LNCaP clone FGC (cell line): ENCODE data around the gene CBL.

Experiments used
- DNase-seq: peaks from one replicate; pipeline ENCODE4 v3.0.0-alpha.2; 2011; ENCODE audit warnings: low read depth
- H3K4me3 ChIP-seq: 2 replicates; pipeline ENCODE4 v1.5.1; 2011; ENCODE audit warnings: mild to moderate bottlenecking, low read depth, low read length, control low read depth
- TF ChIP-seq, protein P1 (sequence below): IDR thresholded peaks from 2 replicates; pipeline ENCODE4 v1.5.1; 2012; ENCODE audit warnings: mild to moderate bottlenecking; ENCODE audit not compliant: control insufficient read depth, insufficient read depth; ENCODE audit errors: extremely low read depth

The CBL gene

DNA sequence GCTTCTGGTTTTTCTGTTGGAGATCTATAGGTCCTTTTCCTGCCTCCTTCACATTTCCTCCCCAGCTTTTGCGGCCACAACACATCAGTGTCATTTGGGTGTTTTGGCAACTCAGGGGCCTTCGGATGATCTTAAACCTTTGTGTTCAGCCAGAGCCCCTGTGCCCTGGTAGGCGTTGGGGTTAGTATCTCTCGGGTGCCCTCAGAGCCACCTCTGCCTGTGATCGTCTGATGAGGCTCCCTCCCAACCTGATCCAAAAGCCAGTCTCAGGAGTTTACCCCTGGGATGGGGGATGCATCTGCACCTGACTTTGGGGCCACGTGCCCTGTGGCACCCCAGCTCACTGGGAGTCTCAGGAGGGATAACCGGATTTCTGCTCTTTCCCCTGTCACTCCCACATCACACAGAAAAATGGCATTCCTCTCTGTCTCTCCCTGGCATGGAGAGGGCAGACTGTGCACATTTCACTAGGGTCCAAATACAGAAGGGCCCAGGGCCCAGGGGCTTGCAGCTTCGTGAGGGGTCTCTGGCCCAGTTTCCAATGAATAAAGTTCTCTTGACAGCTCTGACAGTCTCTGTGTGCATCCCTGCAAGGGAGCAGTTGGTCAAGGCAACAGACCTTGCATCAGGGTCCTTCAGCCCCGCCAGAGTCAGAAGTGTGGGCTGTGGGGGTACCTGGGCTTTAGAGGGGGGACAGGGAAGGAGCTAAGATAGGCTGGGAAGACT, 130.8 kb downstream of the CBL start:
- TF ChIP-seq, protein P1, sequence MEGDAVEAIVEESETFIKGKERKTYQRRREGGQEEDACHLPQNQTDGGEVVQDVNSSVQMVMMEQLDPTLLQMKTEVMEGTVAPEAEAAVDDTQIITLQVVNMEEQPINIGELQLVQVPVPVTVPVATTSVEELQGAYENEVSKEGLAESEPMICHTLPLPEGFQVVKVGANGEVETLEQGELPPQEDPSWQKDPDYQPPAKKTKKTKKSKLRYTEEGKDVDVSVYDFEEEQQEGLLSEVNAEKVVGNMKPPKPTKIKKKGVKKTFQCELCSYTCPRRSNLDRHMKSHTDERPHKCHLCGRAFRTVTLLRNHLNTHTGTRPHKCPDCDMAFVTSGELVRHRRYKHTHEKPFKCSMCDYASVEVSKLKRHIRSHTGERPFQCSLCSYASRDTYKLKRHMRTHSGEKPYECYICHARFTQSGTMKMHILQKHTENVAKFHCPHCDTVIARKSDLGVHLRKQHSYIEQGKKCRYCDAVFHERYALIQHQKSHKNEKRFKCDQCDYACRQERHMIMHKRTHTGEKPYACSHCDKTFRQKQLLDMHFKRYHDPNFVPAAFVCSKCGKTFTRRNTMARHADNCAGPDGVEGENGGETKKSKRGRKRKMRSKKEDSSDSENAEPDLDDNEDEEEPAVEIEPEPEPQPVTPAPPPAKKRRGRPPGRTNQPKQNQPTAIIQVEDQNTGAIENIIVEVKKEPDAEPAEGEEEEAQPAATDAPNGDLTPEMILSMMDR = no peak
- no peak overlapping the region for H3K4me3 ChIP-seq
- DNase-seq = no peak

DNA sequence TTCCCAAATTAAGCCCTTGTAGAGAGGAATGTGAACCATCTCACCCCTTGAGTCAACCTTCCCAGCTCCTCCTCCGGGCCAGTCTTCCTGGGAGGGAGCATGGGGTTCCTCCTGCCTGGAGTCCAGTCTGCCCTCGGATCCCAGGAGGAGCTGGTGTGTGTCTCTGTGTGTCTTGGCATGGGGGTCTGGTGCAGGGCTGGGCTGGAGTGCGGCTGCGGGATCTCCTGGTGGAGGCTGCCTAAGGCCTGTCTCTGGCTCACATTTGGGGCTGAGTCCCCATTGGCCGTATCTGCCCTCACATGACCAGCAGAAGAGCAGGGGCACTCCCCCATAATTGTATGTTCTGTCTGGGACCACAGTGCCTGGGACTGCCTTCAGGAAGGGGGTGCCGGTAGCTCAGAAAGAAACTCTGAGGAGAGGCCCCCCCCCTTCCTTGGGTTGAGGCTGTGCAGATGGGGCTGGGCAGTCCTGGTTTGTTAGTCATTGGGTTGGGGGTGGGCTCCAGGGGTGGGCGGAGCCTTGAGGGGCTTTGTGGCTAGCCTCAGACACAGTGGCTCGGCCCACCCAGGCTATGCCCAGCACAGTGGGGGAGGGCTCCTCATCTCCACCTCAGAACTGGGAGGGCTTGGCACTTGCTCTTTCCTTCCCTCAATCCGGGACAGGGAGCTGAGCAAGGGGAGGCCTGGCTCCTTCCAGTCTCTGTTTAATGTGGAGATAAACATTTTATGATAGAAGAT, 131.6 kb downstream of the CBL start:
- H3K4me3 ChIP-seq = no peak overlapping the region
- TF ChIP-seq, protein P1 = no peak
- no peak for DNase-seq

DNA sequence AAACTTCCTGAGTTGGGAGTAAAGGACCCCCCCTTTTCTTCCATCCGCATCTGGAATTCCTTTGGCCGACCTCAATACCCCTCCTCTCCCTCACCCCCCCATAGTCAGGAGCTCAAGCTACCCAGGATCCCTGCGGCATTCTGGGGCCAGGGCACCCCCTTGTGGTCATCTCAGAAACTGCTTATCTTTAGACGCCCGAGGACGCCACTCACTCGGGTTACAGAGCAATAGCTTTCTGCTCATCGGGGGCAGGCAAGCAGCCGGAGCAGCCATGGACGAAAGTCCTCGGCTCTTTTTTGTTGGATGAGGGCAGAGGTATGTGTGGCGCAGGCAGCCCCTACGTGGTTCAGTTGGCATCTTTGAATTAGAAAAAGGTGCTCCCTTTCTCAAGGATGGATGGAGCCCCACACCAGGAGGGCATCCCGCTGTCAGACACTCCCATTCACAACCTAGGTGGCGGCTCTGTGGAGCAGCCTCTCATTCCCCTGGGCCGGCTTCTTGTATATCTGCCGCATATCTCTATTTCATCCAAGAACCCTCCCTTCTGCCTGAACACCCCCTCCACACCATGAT, 132.3 kb downstream of the CBL start:
- TF ChIP-seq, protein P1 = peak; percentile 86
- no peak overlapping the region for H3K4me3 ChIP-seq
- no peak for DNase-seq

DNA sequence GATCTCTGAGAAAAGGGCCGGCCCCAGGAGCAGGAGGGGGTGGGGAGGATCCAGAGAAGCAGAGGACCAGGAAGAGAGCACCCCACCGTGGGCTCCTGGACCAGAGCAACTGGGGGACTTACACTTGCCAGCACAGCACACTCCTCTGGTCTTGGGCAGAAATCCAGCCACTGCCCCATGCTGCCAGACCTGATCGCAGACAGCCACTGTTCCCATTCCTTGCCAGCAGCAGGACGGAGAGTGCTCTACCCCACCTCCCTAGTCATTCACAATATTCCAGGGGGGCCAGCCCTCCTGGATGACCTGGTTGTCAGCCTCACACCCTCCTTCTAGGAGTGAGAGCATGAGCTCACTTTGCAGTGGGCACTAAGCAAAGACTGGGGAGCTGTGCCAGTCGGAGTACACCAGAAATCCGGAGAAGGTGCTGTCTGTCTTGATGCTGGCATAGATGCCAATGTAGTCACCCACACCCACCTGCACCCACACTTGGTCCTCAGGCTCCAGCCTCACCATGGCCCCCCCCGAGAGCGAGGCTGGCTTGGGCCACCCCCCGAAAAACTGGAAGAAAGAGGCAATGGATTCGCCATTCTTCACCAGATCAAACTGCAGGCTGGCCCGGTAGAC, 132.9 kb downstream of the CBL start:
- DNase-seq = no peak
- no peak overlapping the region for H3K4me3 ChIP-seq
- TF ChIP-seq, protein P1 = no peak

DNA sequence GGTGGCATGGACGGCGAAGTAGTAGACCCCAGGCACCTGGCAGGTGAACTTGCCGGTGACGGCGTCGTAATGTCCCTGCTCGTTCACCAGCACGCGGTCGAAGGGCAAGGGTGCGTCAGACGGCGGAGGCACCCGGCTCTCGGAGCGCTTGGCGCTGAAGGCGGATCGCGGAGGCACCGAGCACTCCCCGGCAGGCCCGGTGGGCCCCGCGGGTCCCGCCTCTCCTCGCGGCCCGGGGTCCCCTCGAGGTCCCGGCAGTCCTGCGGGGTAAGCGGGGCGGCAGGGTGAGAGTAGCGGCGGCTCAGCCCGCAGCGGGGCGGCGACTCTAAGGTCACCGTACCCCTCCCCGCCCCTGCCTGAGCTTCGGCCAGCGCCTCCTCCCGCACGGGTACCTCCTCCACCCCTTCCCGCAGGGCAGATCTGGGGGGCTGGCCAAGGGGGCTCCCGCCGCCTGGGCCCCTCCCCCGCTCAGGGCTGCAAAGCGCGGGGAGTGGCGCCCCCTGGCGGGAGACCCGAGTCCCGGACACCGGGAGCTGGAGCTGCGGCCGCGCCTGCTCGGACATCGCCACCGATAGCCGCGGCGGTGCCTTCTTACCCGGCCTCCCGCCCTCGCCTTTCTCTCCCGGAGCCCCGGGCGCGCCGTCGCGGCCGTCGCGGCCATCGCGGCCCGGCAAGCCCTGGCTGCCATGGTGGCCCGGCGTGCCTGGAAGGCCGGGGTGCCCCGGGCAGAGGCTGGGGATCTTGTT, 133.6 kb downstream of the CBL start:
- H3K4me3 ChIP-seq = peak overlapping the region; percentile 30
- TF ChIP-seq, protein P1 = peak; percentile 77
- no peak for DNase-seq
